Stimulated activated CD8-positive, alpha-beta memory T cell treated with anti-CD3 and anti-CD28 coated beads, Interleukin-2, amount 100 ng/mL, for 48 hours (primary cell): ENCODE data around the gene PTPRN2.

Experiments used
- DNase-seq, 2 donors: peaks; one replicate each; pipeline ENCODE4 v3.0.0-alpha.2; 2020; ENCODE audit warnings: low read depth in 2 of 2

PTPRN2 gene

GRCh38 chr7:157544980-157545680 lies 1042.5 kb downstream of the PTPRN2 start:
- no peak for DNase-seq

GRCh38 chr7:157544226-157544625 lies 1043.4 kb downstream of the PTPRN2 start:
- DNase-seq = no peak

GRCh38 chr7:157543791-157544190 lies 1043.8 kb downstream of the PTPRN2 start:
- DNase-seq = no peak

- DNase-seq = no peak
Measured at GRCh38 chr7:157543276-157543675, 1044.3 kb downstream of the PTPRN2 start.

GRCh38 chr7:157542068-157543021 lies 1045.3 kb downstream of the PTPRN2 start:
- no peak for DNase-seq

- DNase-seq = no peak
Measured at GRCh38 chr7:157541295-157542067, 1046.1 kb downstream of the PTPRN2 start.

- DNase-seq = no peak
Measured at GRCh38 chr7:157540606-157541294, 1046.9 kb downstream of the PTPRN2 start.

- no peak for DNase-seq
Measured at GRCh38 chr7:157540020-157540419, 1047.6 kb downstream of the PTPRN2 start.

- no peak for DNase-seq
Measured at GRCh38 chr7:157539521-157539920, 1048.1 kb downstream of the PTPRN2 start.

GRCh38 chr7:157538735-157539134 lies 1048.9 kb downstream of the PTPRN2 start:
- no peak for DNase-seq

- no peak for DNase-seq
Measured at GRCh38 chr7:157538321-157538720, 1049.3 kb downstream of the PTPRN2 start.

- no peak for DNase-seq
Measured at GRCh38 chr7:157537056-157537455, 1050.6 kb downstream of the PTPRN2 start.

- DNase-seq = no peak
Measured at GRCh38 chr7:157532068-157532467, 1055.6 kb downstream of the PTPRN2 start.

GRCh38 chr7:157529768-157530560 lies 1057.7 kb downstream of the PTPRN2 start:
- no peak for DNase-seq

- DNase-seq = no peak
Measured at GRCh38 chr7:157528785-157529341, 1058.8 kb downstream of the PTPRN2 start.

GRCh38 chr7:157527686-157528085 lies 1059.9 kb downstream of the PTPRN2 start:
- DNase-seq = no peak

- no peak for DNase-seq
Measured at GRCh38 chr7:157526913-157527634, 1060.5 kb downstream of the PTPRN2 start.

- no peak for DNase-seq
Measured at GRCh38 chr7:157526005-157526912, 1061.4 kb downstream of the PTPRN2 start.

- DNase-seq = no peak
Measured at GRCh38 chr7:157525491-157525915, 1062.1 kb downstream of the PTPRN2 start.
